ENCODE data around the gene MAMSTR.
A peak's percentile ranks its signal among the peaks of the same experiment; 100 is the strongest.

The MAMSTR gene

GRCh38 chr19:48716562-48717291 lies 2.8 kb downstream of the MAMSTR start:
- no peak overlapping the region for H3K4me3 ChIP-seq (ENCODE audit: low read depth, low read length)
- no peak for DNase-seq (ENCODE audit: low read depth)

GRCh38 chr19:48715681-48716171 lies 3.8 kb downstream of the MAMSTR start:
- no peak for DNase-seq (ENCODE audit: low read depth)
- H3K4me3 ChIP-seq (ENCODE audit: low read depth, low read length): no peak overlapping the region
- TF ChIP-seq CTCF (IDR thresholded peaks at IDR 0.05; ENCODE audit: low read depth, low read length, missing control alignments): no peak

More at GRCh38 chr19:48716562-48717291, 2.8 kb downstream of the MAMSTR start:
- TF ChIP-seq CTCF (IDR thresholded peaks at IDR 0.05; ENCODE audit: low read depth, low read length, missing control alignments): no peak

GRCh38 chr19:48714759-48715675 lies 4.5 kb downstream of the MAMSTR start:
- peak overlapping the region; percentile 81 for H3K4me3 ChIP-seq (ENCODE audit: low read depth, low read length)
- TF ChIP-seq CTCF (IDR thresholded peaks at IDR 0.05; ENCODE audit: low read depth, low read length, missing control alignments): no peak
- no peak for DNase-seq (ENCODE audit: low read depth)

GRCh38 chr19:48713864-48714755 lies 5.4 kb downstream of the MAMSTR start:
- H3K4me3 ChIP-seq (ENCODE audit: low read depth, low read length): peak overlapping the region; percentile 81
- peak; percentile 97 for DNase-seq (ENCODE audit: low read depth)
- no peak for TF ChIP-seq CTCF (IDR thresholded peaks at IDR 0.05; ENCODE audit: low read depth, low read length, missing control alignments)

GRCh38 chr19:48713041-48713863 lies 6.3 kb downstream of the MAMSTR start:
- TF ChIP-seq CTCF (IDR thresholded peaks at IDR 0.05; ENCODE audit: low read depth, low read length, missing control alignments): peak; percentile 37
- DNase-seq (ENCODE audit: low read depth): no peak
- peak overlapping the region; percentile 68 for H3K4me3 ChIP-seq (ENCODE audit: low read depth, low read length)

Data from GM12864 (cell line).